Measurements from ENCODE around the gene SLC6A11. TPM values are rescaled to one million over a fixed set of nuclear protein-coding genes. Genes with fewer than 3 reads are reported as not detected.

Gene SLC6A11
- total RNA-seq, 1 experiment from 2014 or later: not detected

DNA sequence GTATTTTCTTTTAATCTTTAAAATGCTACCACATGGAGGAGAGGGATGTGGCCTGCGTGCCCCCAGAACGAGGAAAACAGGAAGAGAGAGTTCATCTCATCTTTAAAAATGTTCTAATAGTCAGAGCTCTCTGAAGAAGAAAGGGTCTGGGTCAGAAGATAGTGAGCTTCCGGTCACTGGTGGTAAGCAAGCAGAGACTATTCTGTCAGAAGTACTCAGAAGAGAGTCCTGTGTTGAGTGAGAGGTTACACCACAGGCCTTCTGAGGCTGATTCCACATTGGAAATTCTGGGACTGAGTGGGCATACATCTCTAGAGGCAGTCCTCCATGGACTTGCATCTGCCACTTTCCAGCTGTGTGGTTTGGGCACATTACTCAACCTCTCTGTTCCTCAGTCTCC, 94.3 kb downstream of the SLC6A11 start:
- no peak for DNase-seq
- Mint-ChIP-seq H3K27ac (ENCODE audit: unreplicated experiment) (no peak overlapping the region), H3K9me3 (ENCODE audit: unreplicated experiment) (peaks cover 44% of the 10 kb centered on the region), H3K4me3 (ENCODE audit: unreplicated experiment) (no peak overlapping the region), H3K4me1 (ENCODE audit: low read depth, unreplicated experiment) (no peaks in the 10 kb centered on the region), H3K36me3 (ENCODE audit: insufficient read depth, unreplicated experiment) (no peaks in the 10 kb centered on the region), H3K27me3 (ENCODE audit: insufficient read depth, unreplicated experiment) (peaks cover 2% of the 10 kb centered on the region)
- Histone ChIP-seq H3K36me3 (ENCODE audit: control insufficient read depth, insufficient read depth, low read length) (no peaks in the 10 kb centered on the region), H3K4me1 (no peaks in the 10 kb centered on the region), H3K27me3 (replicated peaks; ENCODE audit: control insufficient read depth, insufficient read depth, low read length) (no peaks in the 10 kb centered on the region), H3K9me3 (peaks cover 9% of the 10 kb centered on the region), H3K4me3 (ENCODE audit: low read depth, low read length) (no peak overlapping the region)
- no TSS peak for BruUV-seq (replicated peaks)
- POLR2A ChIA-PET: no interaction called here
- TF ChIP-seq, protein P1, sequence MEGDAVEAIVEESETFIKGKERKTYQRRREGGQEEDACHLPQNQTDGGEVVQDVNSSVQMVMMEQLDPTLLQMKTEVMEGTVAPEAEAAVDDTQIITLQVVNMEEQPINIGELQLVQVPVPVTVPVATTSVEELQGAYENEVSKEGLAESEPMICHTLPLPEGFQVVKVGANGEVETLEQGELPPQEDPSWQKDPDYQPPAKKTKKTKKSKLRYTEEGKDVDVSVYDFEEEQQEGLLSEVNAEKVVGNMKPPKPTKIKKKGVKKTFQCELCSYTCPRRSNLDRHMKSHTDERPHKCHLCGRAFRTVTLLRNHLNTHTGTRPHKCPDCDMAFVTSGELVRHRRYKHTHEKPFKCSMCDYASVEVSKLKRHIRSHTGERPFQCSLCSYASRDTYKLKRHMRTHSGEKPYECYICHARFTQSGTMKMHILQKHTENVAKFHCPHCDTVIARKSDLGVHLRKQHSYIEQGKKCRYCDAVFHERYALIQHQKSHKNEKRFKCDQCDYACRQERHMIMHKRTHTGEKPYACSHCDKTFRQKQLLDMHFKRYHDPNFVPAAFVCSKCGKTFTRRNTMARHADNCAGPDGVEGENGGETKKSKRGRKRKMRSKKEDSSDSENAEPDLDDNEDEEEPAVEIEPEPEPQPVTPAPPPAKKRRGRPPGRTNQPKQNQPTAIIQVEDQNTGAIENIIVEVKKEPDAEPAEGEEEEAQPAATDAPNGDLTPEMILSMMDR (IDR thresholded peaks at IDR 0.05; ENCODE audit: insufficient read depth in 1 of 2, low read depth in 1 of 2, low read length in 1 of 2, severe bottlenecking in 1 of 2, unreplicated experiment in 1 of 2): no peak
- CTCF ChIA-PET: no interaction called here
- intact Hi-C loops (cut with micrococcal nuclease; ENCODE audit: unreplicated experiment): no loop called here

GRCh38 chr3:10911350-10912002, 95.4 kb downstream of the SLC6A11 start:
- H3K27ac Mint-ChIP-seq (ENCODE audit: unreplicated experiment): no peak overlapping the region
- BruUV-seq (replicated peaks): no TSS peak
- intact Hi-C loops (cut with micrococcal nuclease; ENCODE audit: unreplicated experiment): no loop called here
- H3K4me3 Mint-ChIP-seq (ENCODE audit: unreplicated experiment): no peak overlapping the region
- no peak for DNase-seq
- ChIA-PET CTCF (interaction anchor here (0.7 kb wide), 1 partner anchor 160 kb away, joined by 3 read pairs; no protein-coding TSS in a partner anchor), POLR2A (no interaction called here)
- Histone ChIP-seq H3K27me3 (replicated peaks; ENCODE audit: control insufficient read depth, insufficient read depth, low read length) (no peaks in the 10 kb centered on the region), H3K4me1 (no peaks in the 10 kb centered on the region), H3K4me3 (ENCODE audit: low read depth, low read length) (no peak overlapping the region), H3K9me3 (peaks cover 9% of the 10 kb centered on the region), H3K36me3 (ENCODE audit: control insufficient read depth, insufficient read depth, low read length) (no peaks in the 10 kb centered on the region)
- peaks cover 37% of the 10 kb centered on the region for H3K9me3 Mint-ChIP-seq (ENCODE audit: unreplicated experiment)
- H3K27me3 Mint-ChIP-seq (ENCODE audit: insufficient read depth, unreplicated experiment): peaks cover 2% of the 10 kb centered on the region
- TF ChIP-seq, protein P1 (IDR thresholded peaks at IDR 0.05; ENCODE audit: insufficient read depth in 1 of 2, low read depth in 1 of 2, low read length in 1 of 2, severe bottlenecking in 1 of 2, unreplicated experiment in 1 of 2): no peak
- no peaks in the 10 kb centered on the region for H3K4me1 Mint-ChIP-seq (ENCODE audit: low read depth, unreplicated experiment)
- no peaks in the 10 kb centered on the region for H3K36me3 Mint-ChIP-seq (ENCODE audit: insufficient read depth, unreplicated experiment)

- H3K4me1 Mint-ChIP-seq (ENCODE audit: low read depth, unreplicated experiment): no peaks in the 10 kb centered on the region
- H3K9me3 Mint-ChIP-seq (ENCODE audit: unreplicated experiment): peaks cover 24% of the 10 kb centered on the region
- Histone ChIP-seq H3K9me3 (no peaks in the 10 kb centered on the region), H3K4me3 (ENCODE audit: low read depth, low read length) (no peak overlapping the region), H3K27me3 (replicated peaks; ENCODE audit: control insufficient read depth, insufficient read depth, low read length) (no peaks in the 10 kb centered on the region), H3K4me1 (no peaks in the 10 kb centered on the region), H3K36me3 (ENCODE audit: control insufficient read depth, insufficient read depth, low read length) (no peaks in the 10 kb centered on the region)
- intact Hi-C loops (cut with micrococcal nuclease; ENCODE audit: unreplicated experiment): no loop called here
- no peak overlapping the region for H3K4me3 Mint-ChIP-seq (ENCODE audit: unreplicated experiment)
- no TSS peak for BruUV-seq (replicated peaks)
- H3K27me3 Mint-ChIP-seq (ENCODE audit: insufficient read depth, unreplicated experiment): peaks cover 4% of the 10 kb centered on the region
- ChIA-PET POLR2A (no interaction called here), CTCF (no interaction called here)
- no peaks in the 10 kb centered on the region for H3K36me3 Mint-ChIP-seq (ENCODE audit: insufficient read depth, unreplicated experiment)
- H3K27ac Mint-ChIP-seq (ENCODE audit: unreplicated experiment): no peak overlapping the region
- DNase-seq: no peak
- TF ChIP-seq, protein P1 (IDR thresholded peaks at IDR 0.05; ENCODE audit: insufficient read depth in 1 of 2, low read depth in 1 of 2, low read length in 1 of 2, severe bottlenecking in 1 of 2, unreplicated experiment in 1 of 2): no peak
Measured at GRCh38 chr3:10912786-10913185, 96.8 kb downstream of the SLC6A11 start.
